ENCODE results near the gene RSRC1.
A peak's percentile ranks its signal among the peaks of the same experiment; 100 is the strongest.
"Not testable (repeated sequence)": the region's sequence is repeated elsewhere in the genome, so short reads cannot be mapped to it uniquely, and the experiment has no call there.

RSRC1 gene

GRCh38 chr3:158333736-158334135 lies 223.8 kb downstream of the RSRC1 start:
- DNase-seq: no peak

DNA sequence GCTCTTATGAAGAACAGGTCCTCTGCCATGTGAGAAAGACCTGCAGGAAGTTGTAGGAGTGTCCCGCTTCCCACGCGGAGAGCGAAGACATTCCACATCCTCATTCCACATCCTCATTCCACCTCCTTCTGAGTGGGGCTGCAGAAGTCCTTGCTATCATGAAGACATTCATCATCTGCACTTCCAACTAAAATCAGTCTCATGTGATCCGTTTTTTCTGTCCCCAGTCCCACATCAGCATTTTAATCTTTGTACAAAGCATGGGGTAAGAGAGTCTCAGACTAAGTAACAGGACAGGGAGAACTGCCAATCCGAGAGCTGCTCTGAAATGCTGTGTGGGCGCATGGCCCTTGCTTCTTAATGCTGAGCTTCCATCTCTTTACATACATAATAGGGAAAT lies 227.2 kb downstream of the RSRC1 start:
- DNase-seq: no peak

- DNase-seq: no peak
These were observed 229.7 kb downstream of the RSRC1 start for GRCh38 chr3:158339638-158340037.

DNA sequence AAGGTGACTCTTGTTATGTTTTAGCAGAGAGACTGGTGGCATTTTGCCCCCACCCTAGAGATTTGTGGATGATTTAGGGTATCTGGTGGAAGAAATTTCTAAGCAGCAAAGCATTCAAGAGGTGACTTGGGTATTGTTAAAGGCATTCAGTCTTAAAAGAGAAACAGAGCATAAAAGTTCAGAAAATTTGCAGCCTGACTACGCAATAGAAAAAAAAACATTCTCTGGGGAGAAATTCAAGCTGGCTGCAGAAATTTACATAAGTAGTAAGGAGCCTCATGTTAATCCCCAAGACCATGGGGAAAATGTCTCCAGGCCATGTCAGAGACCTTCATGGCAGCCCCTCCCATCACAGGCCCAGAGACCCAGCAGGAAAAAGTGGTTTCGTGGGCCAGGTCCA lies 231.1 kb downstream of the RSRC1 start:
- DNase-seq: not testable (repeated sequence)

GRCh38 chr3:158347966-158348365 lies 238.1 kb downstream of the RSRC1 start:
- no peak for DNase-seq

DNA sequence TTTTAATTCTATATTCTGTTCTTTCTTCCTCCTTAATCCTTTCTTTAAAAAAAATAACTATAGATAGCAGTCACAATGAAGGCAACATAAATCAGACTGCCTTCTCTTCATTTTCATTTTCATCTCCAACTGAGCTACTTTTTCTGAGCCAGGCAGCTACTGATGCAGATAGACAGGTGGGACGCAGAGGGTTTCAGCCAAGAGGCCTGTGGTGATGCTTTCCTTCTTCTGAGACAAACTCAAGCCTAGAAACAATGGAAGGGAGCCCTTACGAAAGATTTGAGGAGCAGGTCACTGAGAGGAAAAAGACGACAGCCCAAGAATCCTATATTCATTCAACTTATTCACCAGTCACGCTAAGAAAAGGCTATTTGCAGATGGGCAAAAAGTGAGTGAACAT lies 241.1 kb downstream of the RSRC1 start:
- DNase-seq: no peak

DNA sequence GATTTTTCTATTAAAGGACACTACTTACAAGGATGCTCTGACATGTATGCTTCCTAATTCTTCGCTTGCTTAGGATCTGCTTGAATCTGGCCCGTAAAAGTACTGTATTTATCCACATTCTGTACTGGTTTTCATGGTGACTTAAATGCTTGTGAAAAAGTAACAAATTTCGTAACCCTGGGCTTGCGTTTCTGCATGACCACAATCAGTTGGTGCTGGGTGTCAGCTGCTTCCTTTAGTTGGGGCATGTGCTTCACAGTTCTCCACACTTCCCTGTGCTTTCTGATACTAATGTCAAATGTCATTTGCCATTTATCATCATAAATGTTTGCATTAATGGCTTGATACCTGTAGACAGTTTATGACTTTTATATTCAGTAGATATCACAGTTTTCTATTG lies 242.7 kb downstream of the RSRC1 start:
- no peak for DNase-seq

GRCh38 chr3:158354713-158355112 lies 244.8 kb downstream of the RSRC1 start:
- no peak for DNase-seq

DNA sequence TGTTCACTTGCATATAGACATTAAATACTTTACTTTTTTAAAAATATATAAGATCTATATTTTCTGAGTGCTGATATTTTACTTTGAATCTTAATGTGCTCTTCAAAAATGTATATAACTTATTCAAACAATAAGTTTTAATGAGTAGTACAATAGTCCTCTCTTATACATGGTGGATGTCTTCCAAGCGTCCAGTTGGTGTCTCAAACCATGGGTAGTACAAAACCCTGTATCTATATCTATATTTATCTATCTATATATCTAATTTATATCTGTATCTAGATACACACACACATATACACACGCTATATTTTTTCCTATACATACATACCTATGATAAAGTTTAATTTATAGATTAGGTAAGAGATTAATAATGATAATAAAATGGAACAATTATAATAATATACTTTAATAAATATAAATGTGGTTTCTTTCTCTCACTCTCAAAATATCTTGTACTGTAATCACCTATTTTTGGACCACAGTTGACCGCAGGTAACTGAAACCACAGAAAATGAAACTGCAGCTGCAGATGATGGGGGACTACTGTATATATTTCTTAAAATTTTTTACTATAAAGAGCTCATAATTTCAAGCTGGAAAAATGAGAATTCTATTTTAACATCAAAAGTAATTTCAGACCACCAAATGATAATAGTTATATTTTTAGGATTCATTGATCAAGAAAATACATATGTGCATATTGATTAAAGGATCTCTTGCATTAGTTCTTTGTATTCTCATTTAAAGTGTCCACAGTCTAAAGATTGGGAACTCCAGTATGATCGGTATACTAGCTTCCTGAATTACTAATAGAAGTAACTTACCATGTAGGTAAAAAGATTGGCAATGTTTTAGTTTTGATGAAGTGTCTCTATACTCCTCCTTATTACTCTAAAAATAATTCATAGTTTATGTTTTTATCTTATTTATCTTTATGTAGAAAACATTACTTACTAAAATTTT lies 246.0 kb downstream of the RSRC1 start:
- no peak for DNase-seq

- no peak for DNase-seq
These were observed 249.4 kb downstream of the RSRC1 start for GRCh38 chr3:158359339-158359738.

GRCh38 chr3:158360756-158361448 lies 251.0 kb downstream of the RSRC1 start:
- DNase-seq: no peak

DNA sequence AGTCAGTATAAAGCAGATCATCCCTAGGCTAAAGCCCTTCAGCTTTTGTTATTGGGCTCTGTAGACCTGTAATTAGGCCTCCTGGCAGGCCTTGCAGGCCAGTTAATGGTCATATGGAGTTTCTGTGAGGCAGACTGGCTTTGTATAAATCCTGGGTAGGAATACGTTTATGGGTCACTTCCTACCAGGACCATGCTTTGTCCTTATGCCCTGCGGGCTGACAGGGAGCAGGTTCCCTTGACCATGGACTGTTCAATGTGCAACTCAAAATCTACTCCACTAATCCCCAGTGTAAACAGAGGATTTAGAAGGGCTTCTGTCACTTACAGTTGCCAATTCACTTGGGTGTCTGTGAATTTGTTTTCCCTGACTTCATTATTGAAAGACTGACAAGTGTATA lies 258.4 kb downstream of the RSRC1 start:
- peak; percentile 70 for DNase-seq

DNA sequence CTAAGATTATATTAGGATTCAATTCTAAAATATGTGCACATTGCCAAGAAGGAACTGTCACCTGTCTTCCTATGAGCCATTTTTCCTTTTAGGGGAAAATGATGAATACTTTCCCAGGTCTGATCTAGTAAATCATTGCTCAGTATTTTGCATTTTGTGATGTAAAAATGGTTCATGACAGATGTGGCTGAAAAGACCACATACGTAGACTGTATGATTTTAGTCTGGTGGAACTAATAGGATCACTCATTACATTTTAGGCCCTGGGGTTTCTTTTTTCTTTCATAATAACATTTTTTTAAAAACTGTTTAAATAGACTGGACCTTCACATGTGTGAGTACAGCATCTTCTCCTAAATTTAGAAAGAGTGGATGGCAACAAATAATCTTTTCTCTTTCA lies 259.4 kb downstream of the RSRC1 start:
- DNase-seq: no peak

- DNase-seq: no peak
These were observed 269.6 kb downstream of the RSRC1 start for GRCh38 chr3:158379517-158379916.

DNA sequence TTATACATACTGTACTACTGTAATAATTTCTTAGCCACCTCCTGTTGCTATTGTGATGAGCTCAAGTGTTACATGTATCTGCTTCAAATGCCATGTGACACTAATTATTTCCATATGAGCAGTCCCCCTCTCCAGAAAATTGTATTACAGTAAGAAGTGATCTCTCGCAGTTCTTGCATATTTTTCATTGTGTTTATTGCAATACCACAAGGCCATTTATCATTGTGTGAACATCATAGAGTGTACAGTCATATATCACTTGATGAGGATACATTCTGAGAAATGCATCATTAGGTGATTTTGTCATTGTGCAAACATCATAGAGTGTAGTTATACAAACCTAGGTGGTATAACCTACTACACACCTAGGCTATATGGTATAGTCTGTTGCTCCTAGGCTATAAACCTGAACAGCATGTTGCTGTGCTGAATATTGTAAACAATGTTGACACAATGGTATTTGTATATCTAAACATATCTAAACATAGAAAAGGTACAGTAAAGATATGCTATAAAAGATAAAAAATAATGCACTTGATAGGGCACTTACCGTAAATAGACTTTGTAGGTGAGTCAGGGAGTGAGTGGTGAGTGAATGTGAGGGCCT lies 271.5 kb downstream of the RSRC1 start:
- no peak for DNase-seq

DNA sequence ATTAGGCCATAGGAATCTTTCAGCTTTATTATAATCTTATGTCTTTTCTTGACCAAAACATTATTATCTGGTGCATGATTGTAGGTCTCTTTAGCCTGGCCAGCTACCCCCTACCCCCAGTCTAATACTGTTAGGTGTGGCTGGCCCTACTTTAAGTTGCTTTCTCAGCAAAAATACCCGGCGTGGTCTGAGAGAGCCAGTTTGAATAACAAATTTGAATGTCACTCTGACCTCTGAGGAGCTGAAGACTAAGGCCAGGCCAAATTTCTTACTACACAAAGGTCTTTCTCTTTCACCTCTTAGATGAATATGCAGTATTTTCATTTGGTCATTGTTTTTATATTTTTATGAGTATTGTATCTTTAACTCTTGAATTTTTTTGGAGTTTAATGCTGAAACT lies 272.6 kb downstream of the RSRC1 start:
- no peak for DNase-seq

- DNase-seq: no peak
These were observed 274.1 kb downstream of the RSRC1 start for GRCh38 chr3:158384019-158384418.

DNA sequence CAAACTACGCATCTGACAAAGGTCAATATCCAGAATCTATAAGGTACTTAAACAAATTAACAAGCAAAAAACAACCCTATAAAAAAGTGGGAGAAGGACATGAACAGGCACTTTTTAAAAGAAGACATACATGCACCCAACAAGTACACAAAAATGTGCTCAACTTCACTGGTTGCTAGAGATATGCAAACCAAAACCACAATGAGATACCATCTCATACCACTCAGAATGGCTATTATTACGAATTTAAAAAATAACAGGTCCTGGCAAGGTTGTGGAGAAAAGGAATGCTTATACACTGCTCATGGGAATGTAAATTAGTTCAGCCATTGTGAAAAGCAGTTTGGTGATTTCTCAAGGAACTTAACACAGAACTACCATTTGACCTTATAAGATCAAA lies 285.5 kb downstream of the RSRC1 start:
- DNase-seq: no peak

DNA sequence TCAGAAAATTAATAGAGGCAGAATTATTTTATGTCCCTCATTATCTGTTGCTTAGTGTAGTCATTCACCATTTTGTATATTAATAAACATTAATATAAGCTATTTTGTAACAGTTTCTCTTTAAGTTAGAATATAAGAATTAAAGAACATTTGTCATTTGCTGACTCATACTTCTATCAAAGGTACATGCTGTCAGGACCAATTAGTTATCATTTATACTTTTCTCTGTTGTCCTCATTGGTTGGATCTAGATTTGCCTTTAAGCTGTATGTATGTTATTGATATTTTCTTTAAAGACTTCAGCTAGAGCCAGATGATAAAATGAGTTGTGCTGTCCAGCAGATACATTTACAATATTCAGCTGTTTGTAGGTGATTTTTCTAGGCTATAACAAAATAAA lies 292.7 kb downstream of the RSRC1 start:
- no peak for DNase-seq

DNA sequence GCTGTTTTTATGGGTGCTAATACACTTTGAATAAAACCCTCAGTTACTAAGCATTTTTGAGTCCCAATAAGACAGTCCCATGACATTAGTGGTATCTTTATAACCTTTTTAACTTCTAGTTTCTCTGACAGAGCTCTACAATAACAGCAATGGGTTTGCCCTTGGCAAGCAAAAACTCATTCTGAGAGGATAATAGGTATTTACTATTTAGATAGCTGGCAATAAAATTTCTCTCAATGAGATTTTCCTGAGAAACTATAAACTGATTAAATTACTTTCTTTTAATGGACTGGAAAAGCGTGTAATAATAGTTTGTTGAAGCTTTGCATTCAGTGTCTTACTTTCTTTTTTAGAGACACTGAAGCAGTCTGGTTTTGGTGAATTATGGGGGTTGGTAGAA lies 293.1 kb downstream of the RSRC1 start:
- DNase-seq: no peak

DNA sequence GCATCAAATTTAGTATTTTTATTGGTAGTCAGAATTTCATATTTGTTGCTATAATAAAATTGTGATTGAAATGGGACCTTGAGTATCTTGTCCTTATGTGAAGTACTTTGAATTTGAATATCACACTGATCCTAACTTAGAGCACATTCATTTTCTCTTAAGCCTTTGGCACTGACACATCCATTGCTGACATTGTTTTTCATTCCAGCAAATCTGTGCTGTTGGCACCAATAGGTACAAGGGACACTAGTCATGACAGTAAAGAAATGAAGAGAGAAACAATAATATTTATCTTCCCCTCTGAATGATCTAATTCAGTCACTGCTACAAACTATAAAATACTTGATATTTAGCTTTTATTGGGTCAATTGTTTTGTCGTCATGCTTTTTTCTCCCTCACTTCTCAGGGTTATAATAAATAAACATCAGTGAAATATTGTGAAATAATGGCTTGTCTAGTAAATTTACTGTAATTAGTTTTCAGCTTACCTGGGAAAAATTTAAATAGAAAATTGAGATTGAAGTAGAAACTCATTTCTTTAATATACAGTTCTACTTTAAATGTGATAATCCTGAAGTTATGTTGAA lies 294.3 kb downstream of the RSRC1 start:
- DNase-seq: no peak

DNA sequence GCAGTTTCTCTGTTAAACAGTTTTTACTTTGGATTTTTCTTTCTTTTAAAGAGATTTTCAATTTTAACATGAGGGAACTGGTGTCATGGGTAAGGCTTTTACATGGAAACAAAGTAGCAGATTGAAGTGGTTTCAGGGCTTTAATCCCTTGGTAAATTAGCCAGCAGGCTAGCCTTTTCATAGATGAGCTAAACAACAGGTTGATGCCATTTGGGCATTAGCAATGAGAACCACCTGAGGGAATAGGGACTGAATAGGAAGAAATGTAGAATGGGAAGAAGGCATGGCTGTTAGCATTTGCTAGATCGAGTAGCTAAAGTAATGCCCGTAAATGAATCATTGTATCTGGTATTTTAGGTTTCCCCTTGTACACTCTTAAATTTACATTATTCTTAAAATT lies 295.6 kb downstream of the RSRC1 start:
- peak; percentile 90 for DNase-seq

DNA sequence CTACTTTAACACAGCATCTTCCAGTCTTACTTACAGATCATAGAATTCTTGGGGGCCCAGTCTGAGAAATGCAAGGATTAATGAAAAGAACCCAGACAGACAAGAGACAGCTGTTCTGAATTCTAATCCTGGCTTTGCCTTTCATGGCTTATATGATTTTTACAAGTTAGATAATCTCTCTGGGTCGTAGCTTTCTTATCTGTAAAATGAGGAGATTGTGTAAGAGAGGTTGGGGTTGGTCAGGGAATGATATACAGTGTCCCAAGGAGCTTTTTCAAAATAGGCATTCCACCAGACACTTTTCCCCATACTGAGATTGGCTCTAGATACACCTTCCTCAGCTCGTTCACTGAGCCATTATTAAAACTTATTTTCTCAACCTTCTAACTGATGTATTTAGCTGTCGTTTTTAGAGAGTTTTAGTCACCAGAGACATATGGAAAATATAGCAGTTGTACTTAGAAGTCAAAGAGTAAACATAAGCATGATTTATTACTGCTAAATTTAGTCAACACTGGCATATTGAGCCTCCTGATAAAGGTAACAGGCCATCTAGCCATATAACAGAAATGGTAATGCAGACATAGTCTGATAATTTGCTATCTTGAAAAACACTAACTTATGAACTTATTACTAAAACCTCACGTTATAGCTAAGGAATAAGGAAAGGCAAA lies 298.1 kb downstream of the RSRC1 start:
- DNase-seq: no peak

All from NCI-H524 treated with DMSO at 0.1 percent for 48 hours (cell line).